G401.6 (cell line): Measurements from ENCODE around the gene MARK3.
A peak's percentile ranks its signal among the peaks of the same experiment; 100 is the strongest.

Experiments used
- FAIRE-seq: peaks from 2 replicates; lab custom pipeline; 2012; peaks lifted over from hg19 to GRCh38; lab: Jason Lieb, UNC

MARK3 gene

DNA sequence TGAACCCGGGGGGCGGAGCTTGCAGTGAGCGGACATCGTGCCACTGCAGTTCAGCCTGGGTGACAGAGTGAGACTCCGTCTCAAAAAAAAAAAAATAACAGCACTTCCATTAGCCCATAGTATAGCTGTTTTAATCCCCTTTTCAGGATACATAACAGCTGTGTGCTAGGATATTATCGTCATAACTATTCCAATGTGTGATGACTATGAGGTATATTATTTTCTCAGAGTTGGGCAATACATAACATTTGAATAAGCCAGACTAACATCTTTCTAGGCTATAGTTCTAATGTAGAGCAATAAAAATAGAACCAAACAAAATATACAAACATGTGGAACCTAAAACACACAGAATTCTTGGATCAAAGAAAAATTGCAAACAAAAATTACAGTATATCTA lies 57.1 kb downstream of the MARK3 start:
- FAIRE-seq = no peak

DNA sequence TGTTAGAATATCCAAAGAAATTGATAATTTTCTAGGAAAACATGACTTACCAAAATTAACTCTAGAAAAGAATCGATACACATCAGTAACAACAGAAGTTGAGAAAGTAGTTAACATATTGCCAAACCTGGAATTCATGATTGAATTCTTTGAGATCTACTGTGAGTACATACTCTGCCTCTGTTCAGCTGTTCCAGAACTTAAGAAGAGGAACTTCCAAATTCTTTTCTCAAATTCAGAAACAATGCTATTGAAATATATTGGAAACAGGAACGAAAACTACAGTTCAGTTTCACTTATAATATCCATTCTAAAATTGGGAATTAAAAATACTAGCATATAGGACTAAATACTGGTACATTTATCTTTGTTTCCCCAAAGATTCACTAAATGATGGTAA lies 57.9 kb downstream of the MARK3 start:
- peak; percentile 28 for FAIRE-seq

DNA sequence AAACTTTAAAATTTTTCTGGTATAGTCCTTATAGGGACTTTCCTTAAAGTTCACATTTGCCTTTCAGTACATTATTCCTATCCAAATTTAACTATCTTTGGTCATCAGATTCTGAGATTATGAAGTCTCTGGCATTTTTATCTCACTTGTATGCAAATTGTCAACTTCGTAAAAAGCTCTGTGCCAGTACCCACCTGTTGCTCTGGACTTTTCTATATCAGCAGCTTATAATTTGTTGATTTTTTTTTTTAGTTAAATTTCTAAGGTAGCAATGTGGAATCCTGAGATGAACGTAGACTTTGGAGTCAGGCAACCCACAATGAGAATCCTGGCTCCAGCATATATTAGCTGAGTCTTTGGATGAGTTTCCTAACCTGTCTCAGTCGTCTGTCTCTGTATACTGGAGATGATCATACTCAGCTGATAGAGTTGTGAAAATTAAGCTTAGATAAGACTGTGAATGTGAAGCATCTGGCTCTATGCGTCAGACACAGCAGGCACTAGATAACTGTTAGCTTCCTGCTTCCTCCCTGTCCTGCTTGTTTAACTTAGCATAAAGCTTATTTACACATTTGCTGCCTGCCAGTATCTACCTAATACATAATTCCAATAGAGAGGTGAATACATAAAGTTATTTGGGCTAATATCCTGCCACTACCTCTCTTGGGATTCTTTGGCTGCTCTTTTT lies 59.8 kb downstream of the MARK3 start:
- no peak for FAIRE-seq

DNA sequence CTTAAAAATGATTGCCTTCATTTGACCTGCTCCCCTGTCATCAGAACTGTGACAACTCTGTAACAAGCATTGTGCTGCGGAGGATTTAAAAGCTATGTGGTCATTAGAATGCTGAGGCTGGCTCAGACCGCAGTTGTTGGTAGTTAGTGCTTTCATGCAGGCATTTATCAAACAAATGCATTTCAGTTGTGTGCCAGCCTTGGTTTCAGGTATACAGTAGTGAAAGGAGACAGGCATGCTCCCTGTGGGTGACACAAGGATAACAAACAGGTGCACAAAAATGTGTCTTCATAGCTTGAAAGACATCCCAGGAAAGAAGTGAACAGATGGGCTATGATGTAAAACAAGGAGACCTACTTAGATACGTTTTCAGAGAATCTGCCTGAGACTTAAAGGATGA lies 60.6 kb downstream of the MARK3 start:
- FAIRE-seq = no peak

DNA sequence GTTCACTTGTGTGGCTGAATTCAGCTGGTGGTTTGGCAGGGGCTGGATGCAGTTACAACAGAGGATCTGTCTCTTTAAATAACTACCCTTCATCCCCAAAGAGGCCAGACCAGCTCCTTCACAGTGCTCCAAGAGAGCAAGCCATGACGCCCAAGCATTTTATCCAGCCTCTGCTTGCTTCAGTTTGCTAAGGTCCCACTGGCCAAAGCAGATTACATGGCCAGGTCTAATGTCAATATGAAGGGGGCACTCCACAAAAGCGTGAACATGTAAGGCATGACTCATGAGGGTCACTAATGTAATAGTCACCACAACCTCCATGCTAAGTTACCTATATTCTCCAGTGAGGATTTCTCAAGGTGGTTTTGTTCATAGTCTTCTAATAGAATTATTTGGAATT lies 62.9 kb downstream of the MARK3 start:
- no peak for FAIRE-seq

DNA sequence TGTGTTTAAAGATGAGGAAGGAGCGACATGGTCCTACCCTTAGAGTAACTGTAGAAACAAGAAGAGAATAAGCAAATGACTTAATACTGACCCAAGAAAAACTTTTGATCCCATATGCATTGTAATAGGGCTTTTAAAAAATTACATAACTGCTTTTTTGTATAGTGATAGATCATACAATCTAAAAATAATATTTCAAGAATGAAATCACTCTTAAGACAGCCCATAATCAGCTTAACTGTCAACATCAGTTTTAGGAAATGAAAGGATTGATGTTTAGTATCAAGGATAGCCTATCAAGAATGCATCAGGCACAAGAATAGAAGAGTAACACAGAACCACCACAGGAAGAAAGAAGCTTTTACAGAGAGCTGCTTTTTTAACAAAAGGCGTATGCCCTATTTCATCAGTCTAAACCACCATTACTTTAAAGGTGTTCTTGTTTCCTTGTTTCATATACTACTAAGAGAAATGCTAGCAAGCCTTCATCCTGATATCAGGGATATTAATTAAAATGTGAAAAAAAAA lies 64.5 kb downstream of the MARK3 start:
- FAIRE-seq = no peak

DNA sequence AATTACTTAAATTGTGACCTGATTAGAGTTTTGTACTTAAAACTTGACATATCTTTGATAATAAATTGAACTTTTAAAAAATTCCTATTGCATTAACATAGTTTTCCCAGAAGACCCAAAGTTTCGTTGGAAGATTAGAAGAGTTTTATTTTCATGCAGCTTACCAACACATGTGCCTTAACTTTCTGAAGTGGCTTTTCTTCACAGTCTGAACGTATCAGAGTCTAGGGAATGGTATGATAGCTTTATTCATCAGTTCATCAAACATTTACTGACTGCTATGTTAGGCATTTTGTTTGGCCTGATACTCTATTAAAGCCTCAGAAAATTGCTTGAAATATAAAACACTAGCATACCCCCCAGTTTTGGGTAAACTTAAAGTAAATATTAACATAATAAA lies 65.2 kb downstream of the MARK3 start:
- FAIRE-seq = no peak

DNA sequence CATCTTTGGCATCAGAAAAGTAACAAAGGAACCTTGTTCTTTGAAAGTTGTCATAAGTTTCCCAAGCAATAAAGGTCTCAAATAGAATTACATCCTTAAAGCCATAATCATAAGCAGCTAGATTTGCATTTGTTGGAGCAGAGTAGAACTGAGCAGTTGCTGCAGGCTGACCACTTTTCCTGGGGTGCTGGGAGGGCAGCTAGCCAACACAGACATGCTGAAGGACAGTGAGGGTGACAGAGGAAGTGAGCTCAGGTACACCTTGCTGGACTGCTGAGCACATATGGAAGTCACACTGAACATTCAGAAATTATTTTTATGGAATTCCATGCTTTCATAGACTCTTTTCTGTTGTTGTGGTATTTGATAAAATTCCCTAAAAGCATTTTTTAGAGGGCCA lies 66.2 kb downstream of the MARK3 start:
- no peak for FAIRE-seq

DNA sequence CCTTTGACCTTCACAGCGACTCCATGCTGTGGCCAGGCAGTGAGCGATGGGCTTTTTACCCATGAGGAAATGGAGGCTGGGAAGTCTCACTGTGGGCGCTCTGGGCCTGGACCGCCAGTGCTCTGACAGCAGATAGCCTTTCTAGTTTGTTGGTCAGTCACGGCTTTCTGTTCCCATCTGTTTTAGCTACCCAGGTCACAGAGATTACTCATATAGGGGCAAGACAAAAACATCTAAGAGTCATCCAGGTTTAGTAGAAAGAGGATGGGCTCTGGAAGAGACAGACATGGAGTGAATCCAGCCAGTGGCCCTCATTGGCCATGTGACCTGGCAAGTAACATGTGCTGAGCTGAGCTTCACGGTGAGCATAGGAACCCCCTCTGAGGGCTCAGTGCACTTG lies 68.6 kb downstream of the MARK3 start:
- no peak for FAIRE-seq

DNA sequence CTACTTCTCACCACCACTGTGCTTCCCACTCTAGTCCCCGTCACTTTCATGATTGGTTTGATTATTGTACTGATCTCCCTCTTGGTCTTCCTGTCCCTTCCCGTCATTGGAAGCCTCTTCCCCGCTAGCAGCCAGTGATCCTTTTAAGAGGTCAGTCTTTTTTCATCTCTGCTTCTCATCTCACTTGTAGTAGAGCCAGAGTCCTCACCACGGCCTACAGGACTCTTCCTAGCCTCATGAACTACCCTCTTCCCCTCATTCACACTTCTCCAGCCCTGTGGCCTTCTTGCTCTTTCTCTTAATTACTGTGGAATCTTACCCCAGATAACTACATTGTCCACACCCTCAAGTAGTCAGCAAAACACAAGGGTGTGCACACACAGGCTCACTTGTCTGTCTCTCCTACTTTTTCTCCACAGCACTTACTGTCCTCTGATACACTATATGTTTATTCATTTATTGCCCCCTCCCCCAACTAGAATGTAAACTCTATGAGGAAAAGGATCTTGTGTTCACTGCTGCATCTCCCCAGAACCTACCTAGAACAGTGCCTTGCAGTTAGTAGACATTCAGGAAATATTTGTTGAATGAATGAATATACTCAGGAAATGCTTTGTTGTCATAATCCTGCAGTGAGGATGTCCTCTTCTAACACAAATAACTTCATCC lies 71.1 kb downstream of the MARK3 start:
- FAIRE-seq = no peak

DNA sequence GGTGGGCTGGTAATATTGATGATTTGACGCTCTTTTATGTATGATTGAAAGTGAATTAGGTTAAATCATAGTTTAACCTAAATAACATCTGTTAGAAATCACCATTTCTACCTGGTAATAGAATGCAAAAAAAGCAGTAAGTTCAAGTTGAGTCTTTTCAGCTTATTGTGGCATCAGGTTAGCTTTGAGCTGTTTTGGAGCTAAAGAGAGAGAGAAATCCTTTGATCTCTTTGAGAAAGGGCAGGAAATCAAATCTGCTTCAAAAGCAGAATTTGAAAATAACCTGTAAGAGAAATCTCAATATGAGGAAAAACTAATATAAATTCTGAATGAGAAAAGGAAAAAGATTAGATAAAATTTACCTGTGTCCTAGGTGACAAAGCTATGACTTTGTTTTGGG lies 75.2 kb downstream of the MARK3 start:
- no peak for FAIRE-seq

DNA sequence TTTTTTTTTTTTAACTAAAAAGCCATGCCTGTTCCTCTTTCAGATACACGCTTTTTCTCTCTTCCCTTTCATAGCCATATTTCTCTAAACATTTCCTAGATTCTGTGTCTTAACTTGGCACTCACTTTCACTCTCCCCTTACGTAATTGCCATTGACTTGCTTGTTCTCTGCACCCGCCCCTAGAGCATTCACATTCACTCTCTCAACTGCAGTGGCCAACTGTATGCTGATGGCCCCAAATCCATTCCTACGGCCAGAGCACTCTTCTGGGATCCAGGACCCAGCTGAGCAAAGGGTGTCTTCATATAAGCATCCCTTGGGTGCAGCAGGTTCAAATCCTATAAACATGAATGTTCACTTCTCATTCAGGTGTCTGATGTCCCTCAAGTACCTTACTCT lies 77.9 kb downstream of the MARK3 start:
- FAIRE-seq = no peak

DNA sequence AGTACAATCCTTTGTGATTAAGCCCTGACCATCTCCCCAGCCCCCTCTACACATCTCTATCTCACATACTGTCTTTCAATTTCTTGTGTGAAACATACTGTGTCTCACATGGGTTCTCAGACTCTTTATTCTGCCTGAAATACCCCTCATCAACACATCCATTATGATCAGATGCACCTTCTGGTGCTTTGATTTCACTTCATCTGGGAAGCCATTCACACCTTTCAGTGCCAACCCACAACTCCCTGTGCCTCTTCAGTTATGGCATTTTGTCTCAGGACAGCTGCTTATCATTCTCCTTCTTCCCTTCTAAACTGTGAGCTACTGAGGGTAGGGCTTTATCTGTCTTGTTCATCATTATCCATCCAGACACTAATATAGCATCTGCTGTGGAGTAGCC lies 78.6 kb downstream of the MARK3 start:
- no peak for FAIRE-seq

DNA sequence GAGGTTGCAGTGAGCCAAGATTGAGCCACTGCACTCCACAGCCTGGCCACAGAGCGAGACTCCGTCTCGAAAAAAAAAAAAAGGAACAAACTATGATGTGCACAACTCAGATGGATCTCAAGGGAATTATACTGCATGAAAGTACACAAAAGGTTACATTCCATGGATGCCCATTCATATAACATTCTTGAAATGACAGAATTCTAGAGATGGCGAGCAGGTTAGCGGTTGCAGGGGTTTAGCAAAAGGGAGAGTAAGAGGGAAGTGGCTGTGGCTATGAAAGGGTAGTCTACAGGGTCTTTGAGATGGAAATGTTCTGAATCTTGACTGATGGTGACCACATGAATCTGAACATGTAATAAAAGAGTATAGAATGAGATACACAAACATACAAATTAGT lies 87.7 kb downstream of the MARK3 start:
- no peak for FAIRE-seq

DNA sequence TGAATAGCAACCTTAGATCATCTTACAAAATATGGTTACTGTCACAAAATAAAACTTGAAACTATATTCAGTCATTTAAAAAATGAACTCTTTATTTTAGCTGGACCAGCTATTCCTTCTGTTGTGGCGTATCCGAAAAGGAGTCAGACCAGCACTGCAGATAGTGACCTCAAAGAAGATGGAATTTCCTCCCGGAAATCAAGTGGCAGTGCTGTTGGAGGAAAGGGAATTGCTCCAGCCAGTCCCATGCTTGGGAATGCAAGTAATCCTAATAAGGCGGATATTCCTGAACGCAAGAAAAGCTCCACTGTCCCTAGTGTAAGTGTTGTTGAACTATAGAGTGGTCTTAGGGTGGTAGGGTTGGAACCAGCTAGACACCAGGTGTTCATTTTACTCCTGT lies 89.7 kb downstream of the MARK3 start:
- no peak for FAIRE-seq

DNA sequence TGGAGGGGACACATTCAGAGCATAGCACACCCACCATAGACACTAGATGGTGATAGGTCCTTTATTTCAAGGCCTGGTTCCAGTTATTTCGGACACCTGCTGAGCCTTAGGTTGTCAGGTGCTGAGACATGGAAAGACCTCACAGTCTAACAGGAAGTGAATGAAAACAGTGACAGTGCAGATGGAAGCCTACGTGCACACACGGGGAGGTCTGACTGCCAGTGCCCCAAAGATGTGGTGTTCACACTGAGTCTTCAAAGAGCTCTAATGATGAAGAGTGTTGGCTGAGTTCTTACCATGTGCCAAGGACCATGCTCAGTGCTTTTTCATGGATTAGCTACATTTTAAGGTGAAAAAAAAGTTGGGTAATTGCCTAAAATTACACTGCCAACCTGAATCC lies 90.8 kb downstream of the MARK3 start:
- FAIRE-seq = no peak

DNA sequence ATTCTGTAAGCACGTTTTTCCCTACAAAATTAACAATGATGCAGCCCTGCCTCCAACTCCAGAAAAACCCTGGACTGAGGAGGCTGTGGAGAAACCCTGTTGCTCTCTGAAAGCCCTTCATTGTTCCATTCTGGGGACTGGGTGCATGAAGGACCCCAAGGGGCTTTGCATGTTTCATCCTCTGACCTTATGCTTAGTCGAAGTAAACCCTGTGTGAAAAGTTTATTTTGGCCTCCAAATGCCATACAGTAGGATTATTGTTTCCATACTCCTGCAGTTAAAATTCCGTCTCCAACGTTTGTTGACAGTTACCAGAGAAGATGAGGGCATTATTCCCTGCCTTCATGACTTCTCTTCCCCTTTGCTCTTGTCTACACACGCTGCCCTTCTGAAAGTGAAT lies 91.4 kb downstream of the MARK3 start:
- FAIRE-seq = no peak

DNA sequence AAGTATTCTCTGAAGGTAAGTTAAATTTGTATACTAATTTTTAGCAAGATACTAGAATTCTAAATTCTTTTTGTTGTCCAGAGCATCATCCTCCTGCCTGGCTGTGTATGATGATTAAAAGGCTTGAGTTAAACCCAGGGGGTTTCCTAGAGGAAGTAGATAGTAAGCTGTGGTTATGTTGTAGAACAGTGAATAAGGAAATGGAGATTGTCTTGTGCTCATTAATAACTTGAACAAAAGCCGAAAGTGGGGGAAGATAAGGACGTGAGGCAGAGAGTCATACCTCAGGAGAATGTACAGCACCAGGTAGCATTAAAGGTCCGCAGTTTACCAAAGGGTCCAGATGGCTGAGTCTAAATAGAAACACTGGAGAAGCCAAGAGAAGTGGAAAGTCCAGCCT lies 95.4 kb downstream of the MARK3 start:
- no peak for FAIRE-seq

DNA sequence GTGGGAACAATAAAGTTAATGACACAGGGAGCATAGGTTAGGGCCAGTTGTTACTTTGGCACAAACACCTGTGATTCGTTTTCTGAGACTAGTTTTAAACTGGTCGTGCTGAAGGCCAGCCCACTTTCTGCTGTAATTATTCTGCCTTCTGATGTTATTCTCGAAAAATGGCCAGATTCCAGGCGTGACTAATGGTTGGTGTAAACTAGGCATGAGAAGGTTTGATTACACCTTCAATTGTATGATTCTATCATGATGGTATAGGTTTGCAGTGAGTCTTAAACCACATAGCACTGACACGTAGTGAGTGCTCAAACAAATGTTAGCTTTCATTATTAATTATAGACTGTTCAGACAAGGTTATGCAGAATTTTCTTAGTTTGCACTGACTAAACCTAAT lies 98.4 kb downstream of the MARK3 start:
- no peak for FAIRE-seq

DNA sequence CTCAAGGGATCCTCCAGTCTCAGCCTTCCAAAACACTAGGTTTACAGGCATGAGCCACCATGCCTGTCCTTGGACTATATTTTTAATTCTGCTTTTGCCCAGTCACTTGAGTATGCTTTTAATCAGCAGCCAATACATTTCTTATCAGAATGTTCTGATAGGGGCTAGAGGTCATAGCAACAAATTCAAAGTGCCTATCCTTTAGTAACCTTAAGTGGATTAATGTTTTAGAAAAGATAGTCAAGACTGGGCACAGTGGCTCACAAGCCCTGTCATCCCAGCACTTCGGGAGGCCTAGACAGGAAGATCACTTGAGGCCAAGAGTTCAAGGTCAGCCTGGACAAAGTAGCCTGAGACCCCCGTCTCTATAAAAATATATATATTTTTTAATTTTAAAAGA lies 100.3 kb downstream of the MARK3 start:
- no peak for FAIRE-seq

DNA sequence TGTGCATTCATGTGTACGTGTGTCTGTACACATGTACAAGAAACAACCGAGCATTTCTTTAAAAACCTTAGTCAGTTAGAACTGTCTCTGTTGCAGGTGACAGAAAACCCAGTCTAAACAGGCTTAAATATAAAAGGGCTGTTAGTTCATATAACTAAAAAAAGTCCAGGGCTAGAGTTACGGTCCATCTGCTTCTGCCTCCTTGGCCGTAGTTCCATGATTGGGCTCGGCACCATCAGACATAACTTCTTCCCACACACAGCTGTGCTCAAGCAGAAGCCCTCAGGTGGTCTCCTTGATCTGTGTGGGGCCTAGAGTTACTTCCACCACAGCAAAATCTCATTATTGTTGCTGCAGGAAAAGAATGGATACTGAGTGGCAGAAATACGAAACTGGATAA lies 102.9 kb downstream of the MARK3 start:
- no peak for FAIRE-seq

DNA sequence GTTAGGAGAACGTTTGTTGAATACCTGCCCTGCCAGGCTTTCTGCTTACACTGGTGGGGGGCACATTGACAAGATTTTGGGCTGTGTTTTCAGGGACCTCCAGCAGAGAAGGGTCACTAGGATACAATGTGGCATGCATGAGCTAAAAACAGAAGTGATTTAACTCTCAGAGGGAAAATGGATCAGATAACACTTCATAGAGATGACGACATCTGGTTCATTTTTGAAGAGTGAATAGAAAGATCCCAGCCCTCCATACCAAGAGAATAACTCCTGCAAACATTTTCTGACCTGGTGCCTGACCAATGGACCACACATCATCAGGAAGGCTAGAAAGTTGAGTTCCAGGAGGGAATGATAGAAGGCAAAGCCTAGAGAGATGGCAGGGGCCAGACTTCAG lies 103.7 kb downstream of the MARK3 start:
- FAIRE-seq = no peak

DNA sequence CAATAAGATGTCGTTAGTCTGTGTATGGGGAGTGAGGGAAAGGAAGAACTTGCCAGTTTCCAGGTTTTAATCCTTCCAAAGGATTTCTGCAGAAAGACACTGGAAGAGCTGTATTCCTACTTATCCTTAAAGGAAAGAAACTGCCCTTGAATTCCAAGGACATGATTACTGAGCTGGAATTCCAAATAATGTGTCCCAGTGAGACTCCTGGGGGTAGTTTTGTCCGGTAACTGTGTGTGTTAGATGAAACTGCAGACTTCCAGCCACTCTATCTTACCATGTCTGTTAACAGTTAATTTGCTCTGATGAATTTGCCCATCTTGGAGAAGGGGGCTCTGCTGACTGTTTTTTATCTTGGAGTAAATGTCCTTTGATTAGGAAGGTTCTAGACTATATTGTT lies 104.4 kb downstream of the MARK3 start:
- FAIRE-seq = no peak

DNA sequence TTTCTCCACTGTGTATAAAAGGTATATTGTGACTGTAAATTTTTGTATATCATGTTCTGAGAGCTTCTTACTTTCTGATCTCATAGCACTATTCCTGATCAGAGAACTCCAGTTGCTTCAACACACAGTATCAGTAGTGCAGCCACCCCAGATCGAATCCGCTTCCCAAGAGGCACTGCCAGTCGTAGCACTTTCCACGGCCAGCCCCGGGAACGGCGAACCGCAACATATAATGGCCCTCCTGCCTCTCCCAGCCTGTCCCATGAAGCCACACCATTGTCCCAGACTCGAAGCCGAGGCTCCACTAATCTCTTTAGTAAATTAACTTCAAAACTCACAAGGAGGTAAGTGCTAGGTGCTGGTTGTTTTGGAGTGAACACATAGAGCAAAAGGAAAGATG lies 106.5 kb downstream of the MARK3 start:
- no peak for FAIRE-seq
